CD4-positive, alpha-beta T cell treated with Interferon gamma for 1 hour (primary cell): ENCODE results near the gene DENND10.
"Not testable (repeated sequence)": the region's sequence is repeated elsewhere in the genome, so short reads cannot be mapped to it uniquely, and the experiment has no call there.

Experiments
- DNase-seq: peaks from one replicate; pipeline ENCODE4 v3.0.0-alpha.2; 2020

Gene DENND10

GRCh38 chr10:119176166-119176565, 72.3 kb downstream of the DENND10 start:
- no peak for DNase-seq

GRCh38 chr10:119177708-119178371, 73.9 kb downstream of the DENND10 start:
- DNase-seq, result no peak

- DNase-seq, result peak; percentile 88
These were observed 74.6 kb downstream of the DENND10 start, which contains the start of gene PRDX3 for GRCh38 chr10:119178372-119179119. TSS of gene PRDX3 (minus strand) at chr10:119178812. CDS start at chr10:119178790, 22 bp downstream.

GRCh38 chr10:119180850-119181400, 77.0 kb downstream of the DENND10 start:
- not testable (repeated sequence) for DNase-seq

- DNase-seq, result no peak
These were observed 79.9 kb downstream of the DENND10 start for GRCh38 chr10:119183664-119184412.
